ENCODE data around the gene CCNE1. TPM values are rescaled to one million over a fixed set of nuclear protein-coding genes. Genes with fewer than 3 reads are reported as not detected.

CCNE1 gene
- total and polyA plus RNA-seq, 2 of the 13 experiments (the other 11 are each of a cell fraction or from before 2014, with no cell fraction given) = 16.0 to 50.6 TPM

GRCh38 chr19:29817316-29817715 lies 5.5 kb downstream of the CCNE1 start:
- no peaks in the 10 kb centered on the region for H3K9me3 ChIP-seq (ENCODE audit: low read length)
- DNase-seq (ENCODE audit: low spot score) (no peak), ATAC-seq (no peak), FAIRE-seq (no peak)
- peaks cover 7% of the 10 kb centered on the region for H3K4me1 ChIP-seq (ENCODE audit: insufficient read depth, low read length)
- ChIA-PET POLR2A (interaction anchor here (0.6 kb wide), 1 partner anchor 27 kb away, joined by 5 read pairs; no protein-coding TSS in a partner anchor), CTCF (ENCODE audit: low intra/inter-chr PET ratio, low total read pairs) (no interaction called here)
- WGBS (ENCODE audit: low lambda C conversion rate) = 92% methylated on average over 4 of the region's 4 CpGs
- intact Hi-C loops (cut with micrococcal nuclease; ENCODE audit: unreplicated experiment) (no loop called here), in situ Hi-C loops (cut with HindIII; ENCODE audit: extremely low pct_ligation_motif_present, low pct_unique_long_range_greater_than_20kb) (no loop called here)
- no peak for TF ChIP-seq ZNF678 (CRISPR knock-in tag; IDR thresholded peaks at IDR 0.05)
- TF ChIP-seq ZNF773 (CRISPR knock-in tag; IDR thresholded peaks at IDR 0.05; ENCODE audit: borderline replicate concordance) = no peak
- no peak for TF ChIP-seq ZNF281 (CRISPR knock-in tag; IDR thresholded peaks at IDR 0.05; ENCODE audit: borderline replicate concordance)
- no peak for TF ChIP-seq FUBP1 (CRISPR knock-in tag; IDR thresholded peaks at IDR 0.05; ENCODE audit: borderline replicate concordance)
- TF ChIP-seq ATM (IDR thresholded peaks at IDR 0.05; ENCODE audit: borderline replicate concordance) = no peak
- TF ChIP-seq HINFP (CRISPR knock-in tag; IDR thresholded peaks at IDR 0.05; ENCODE audit: low read depth) = no peak
- TF ChIP-seq TBX2 (CRISPR knock-in tag; IDR thresholded peaks at IDR 0.05; ENCODE audit: borderline replicate concordance) = no peak
- no peak for TF ChIP-seq SRSF9 (IDR thresholded peaks at IDR 0.05; ENCODE audit: borderline replicate concordance, insufficient read depth, low read depth, low read length, poor library complexity, severe bottlenecking)
- TF ChIP-seq NPAS2 (CRISPR knock-in tag; IDR thresholded peaks at IDR 0.05; ENCODE audit: borderline replicate concordance) = no peak
- no peak for TF ChIP-seq ZNF775 (CRISPR knock-in tag; IDR thresholded peaks at IDR 0.05; ENCODE audit: borderline replicate concordance)
- no peak for TF ChIP-seq FOXP1 (IDR thresholded peaks at IDR 0.05)
- no peak for TF ChIP-seq FOXP1 (CRISPR knock-in tag; IDR thresholded peaks at IDR 0.05)
- TF ChIP-seq KLF15 (CRISPR knock-in tag; IDR thresholded peaks at IDR 0.05; ENCODE audit: borderline replicate concordance) = no peak
- TF ChIP-seq CAMTA2 (CRISPR knock-in tag; IDR thresholded peaks at IDR 0.05; ENCODE audit: borderline replicate concordance) = no peak
- no peak for TF ChIP-seq SNAPC5 (CRISPR knock-in tag; IDR thresholded peaks at IDR 0.05; ENCODE audit: borderline replicate concordance)
- H3K79me2 ChIP-seq (ENCODE audit: insufficient read depth, low read length) = no peaks in the 10 kb centered on the region
- H3K27me3 ChIP-seq (ENCODE audit: control insufficient read depth in 1 of 2, insufficient read depth in 2 of 2, low read length in 2 of 2) = no peaks in the 10 kb centered on the region
- H4K20me1 ChIP-seq (ENCODE audit: insufficient read depth, low read length) = no peaks in the 10 kb centered on the region
- H3K9ac ChIP-seq (ENCODE audit: insufficient read depth, low read depth, low read length) = no peak overlapping the region
- no peak overlapping the region for H3K27ac ChIP-seq (ENCODE audit: extremely low read length, insufficient read depth, low read length)
- H3K36me3 ChIP-seq (replicated peaks in 1 of 2; ENCODE audit: control insufficient read depth in 1 of 2, insufficient read depth in 2 of 2, low read length in 2 of 2) = peaks cover under 1 to 18% of the 10 kb centered on the region in 2 experiments; a peak in 4 of 5 replicates
- BruUV-seq (replicated peaks) = no TSS peak
- H3K4me2 ChIP-seq (ENCODE audit: low read depth, low read length) = no peak overlapping the region
- H2AFZ ChIP-seq (ENCODE audit: low read length) = no peak overlapping the region
- H3K4me3 ChIP-seq (replicated peaks in 1 of 3; ENCODE audit: insufficient read depth in 1 of 3, low read depth in 2 of 3, low read length in 3 of 3) = no peak overlapping the region
